Raji (cell line): ENCODE results near the gene SERPINA3.

Source experiments
- POLR2A ChIP-seq: IDR thresholded peaks from 2 replicates; pipeline ENCODE4 v1.6.1; 2011; ENCODE audit warnings: low read depth, low read length, control low read depth; ENCODE audit not compliant: insufficient read depth

The SERPINA3 gene

GRCh38 chr14:94631536-94632304 is 19.5 kb downstream of the SERPINA3 start:
- no peak for TF ChIP-seq POLR2A

- no peak for TF ChIP-seq POLR2A
Measured at GRCh38 chr14:94632305-94632590, 20.1 kb downstream of the SERPINA3 start.

DNA sequence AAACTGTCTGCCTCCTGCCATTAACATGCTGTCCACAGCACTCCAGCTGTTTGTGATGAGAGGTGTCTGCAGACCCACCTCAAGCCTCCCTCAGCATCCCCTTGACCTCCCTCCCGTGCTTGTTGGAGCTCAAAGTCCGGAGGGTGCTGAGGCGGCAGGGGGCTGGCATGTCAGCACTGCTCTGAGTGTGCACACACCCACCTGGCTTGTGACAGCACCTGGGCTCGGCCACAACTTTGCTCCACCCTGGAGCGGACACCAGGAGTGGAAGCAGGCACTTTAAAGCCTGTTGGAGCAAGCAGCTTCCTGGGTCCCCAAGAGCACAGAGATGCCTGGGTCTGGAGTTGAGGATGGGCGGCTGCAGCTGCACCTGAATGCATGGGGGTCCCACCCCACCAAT is 20.9 kb downstream of the SERPINA3 start:
- TF ChIP-seq POLR2A = no peak

DNA sequence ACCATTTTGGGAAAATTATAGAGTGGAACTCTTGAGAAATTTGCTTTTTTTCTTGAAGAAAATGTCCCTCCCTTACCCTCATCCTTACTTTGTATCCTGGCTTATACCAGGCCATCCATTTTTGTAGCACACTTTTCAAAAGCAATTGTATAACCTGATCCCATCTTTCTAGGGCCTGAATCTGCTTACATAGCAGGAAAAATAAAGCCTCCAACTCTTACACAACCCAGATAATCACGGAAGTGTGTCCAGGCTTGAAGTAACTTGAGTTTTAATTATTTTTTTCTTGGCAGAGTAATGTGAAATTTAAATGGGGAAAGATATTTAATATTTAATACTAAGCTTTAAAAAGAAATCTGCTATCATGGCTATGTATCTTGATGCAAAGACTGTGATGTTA is 23.0 kb downstream of the SERPINA3 start:
- no peak for TF ChIP-seq POLR2A

- TF ChIP-seq POLR2A = no peak
Measured at GRCh38 chr14:94636744-94637412, 24.7 kb downstream of the SERPINA3 start.

GRCh38 chr14:94638339-94638738 is 26.1 kb downstream of the SERPINA3 start:
- no peak for TF ChIP-seq POLR2A

DNA sequence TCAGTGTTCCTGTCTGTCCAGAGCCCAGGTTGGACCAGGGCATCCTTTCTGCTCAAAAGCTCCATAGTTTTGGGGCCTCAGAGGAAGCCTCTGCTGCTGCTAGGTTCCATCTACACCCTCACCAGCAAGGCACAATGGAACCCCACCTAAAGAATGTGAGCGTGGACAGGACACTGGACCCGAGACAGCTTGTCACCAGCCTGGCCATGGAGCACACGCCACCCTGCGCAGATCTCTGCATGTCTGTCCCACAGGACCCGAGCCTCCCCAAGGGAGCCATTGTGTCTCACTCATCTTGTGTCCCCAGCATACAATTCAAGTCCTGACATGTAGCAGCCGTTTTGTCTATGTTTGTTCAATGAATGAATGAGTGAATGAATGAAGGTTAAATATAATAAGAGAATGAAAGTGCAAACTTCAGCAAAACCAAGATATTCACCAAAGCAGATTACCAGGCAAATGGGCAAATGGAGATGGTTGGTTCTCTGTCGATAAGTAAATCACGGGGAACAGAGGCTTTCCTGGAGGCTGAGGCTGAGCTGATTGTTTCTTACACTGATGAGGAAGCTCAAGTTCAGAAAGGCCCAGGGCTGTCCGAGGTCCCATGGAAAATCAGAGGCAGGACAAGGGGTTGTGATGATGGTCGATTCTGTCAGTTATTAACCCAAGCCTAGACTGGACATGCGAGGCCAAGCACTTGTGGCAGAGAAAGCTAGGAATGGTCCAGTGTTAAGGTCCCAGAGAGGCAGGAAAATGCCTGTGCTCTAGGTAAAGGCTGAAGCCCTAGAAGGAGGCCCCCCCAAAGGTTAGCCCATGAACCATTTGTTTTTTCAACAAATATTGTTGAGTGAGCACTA is 27.0 kb downstream of the SERPINA3 start:
- no peak for TF ChIP-seq POLR2A

GRCh38 chr14:94640721-94641631 is 28.8 kb downstream of the SERPINA3 start:
- no peak for TF ChIP-seq POLR2A

- TF ChIP-seq POLR2A = no peak
Measured at GRCh38 chr14:94641632-94641955, 29.4 kb downstream of the SERPINA3 start.

DNA sequence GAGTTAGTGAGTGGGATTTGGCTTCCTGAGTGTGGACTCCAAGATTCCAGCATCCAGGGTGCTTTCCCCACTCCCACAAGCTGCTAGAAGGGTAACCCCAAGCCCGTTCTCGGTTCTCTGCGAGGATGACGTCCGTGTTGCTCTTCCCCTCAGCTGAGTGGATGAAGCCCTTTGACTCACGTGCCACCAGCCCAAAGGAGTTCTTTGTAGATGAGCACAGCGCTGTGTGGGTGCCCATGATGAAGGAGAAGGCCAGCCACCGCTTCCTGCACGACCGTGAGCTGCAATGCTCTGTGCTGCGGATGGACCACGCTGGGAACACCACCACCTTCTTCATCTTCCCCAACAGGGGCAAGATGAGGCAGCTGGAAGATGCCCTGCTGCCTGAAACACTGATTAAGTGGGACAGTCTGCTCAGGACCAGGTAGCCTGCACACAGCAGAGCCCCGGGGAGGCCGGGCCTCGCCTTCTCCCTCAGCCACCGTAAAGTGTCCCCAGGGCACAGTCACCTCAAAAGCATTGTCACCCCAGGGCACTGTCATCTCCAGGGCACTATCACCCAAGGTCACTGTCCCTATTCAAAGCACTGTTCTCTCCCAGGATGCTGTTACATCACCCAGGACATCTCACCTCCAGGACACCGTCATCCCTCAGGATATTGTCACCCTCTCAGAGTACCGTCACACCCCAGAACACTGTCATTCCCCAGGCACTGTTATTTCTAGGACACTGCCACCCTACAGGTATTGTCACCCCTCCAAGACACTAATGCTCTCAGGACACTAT is 31.3 kb downstream of the SERPINA3 start:
- no peak for TF ChIP-seq POLR2A

GRCh38 chr14:94644102-94644535 is 31.9 kb downstream of the SERPINA3 start:
- no peak for TF ChIP-seq POLR2A

DNA sequence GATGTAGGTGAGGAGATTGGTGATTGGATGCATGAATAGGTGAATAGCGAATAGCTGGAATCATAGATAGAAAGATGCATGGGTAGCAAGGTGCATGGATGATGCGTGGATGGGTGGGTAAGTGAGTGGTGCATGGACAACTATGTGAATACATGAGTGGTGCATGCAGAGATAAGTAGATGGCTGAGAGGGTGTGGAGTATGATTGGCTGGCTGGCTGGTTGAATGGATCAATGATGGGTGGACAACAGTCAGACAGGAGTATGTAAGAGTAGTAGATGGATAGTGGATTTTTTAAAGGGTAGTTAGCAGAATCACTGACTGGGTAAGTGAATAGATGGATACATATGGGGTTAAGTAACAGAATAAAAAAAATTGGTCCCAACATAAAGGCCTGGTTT is 33.9 kb downstream of the SERPINA3 start:
- no peak for TF ChIP-seq POLR2A

GRCh38 chr14:94646481-94646880 is 34.3 kb downstream of the SERPINA3 start:
- TF ChIP-seq POLR2A = no peak

- no peak for TF ChIP-seq POLR2A
Measured at GRCh38 chr14:94648801-94649200, 36.6 kb downstream of the SERPINA3 start.
